ENCODE results near the gene NBAS.

- TF ChIP-seq POLR2A (IDR thresholded peaks at IDR 0.05; ENCODE audit: low read length) (no peak), GATA1 (IDR thresholded peaks at IDR 0.05; ENCODE audit: low read depth, low read length) (no peak)
Observed at GRCh38 chr2:15596968-15597367, 35.8 kb upstream of the NBAS start.
